A549 (cell line): ENCODE results near the gene RABEP1. TPM values are rescaled to one million over a fixed set of nuclear protein-coding genes. Genes with fewer than 3 reads are reported as not detected.

ENCODE experiments used
- ATAC-seq, 2 experiments: fragments of 200-7000 bp in 1 of 2; fragments of >200 bp in 1 of 2; cut with Nextera tagmentation in 1 of 2; cut with Tn5 transposase in 1 of 2; 3 replicates each; pipeline versions ENCODE4 v1.8.0 to v1.9.1; 2018 to 2020; ENCODE audit warnings: mild to moderate bottlenecking in 1 of 2, moderate library complexity in 1 of 2
- CTCF ChIA-PET: fragments of 300-600 bp; sonication (Branson Sonifier 250); formaldehyde crosslinking; extraction: SDS; loops from one replicate; lab custom pipeline; 2021; ENCODE audit warnings: antibody characterized with exemption, inconsistent platforms; lab: Yijun Ruan, JAX
- POLR2A ChIA-PET: fragments of 350-600 bp; formaldehyde crosslinking; extraction: SDS; loops from one replicate; lab custom pipeline; 2021; ENCODE audit warnings: antibody characterized with exemption, inconsistent platforms; lab: Yijun Ruan, JAX
- DNase-seq, 2 experiments: peaks; one replicate each; pipeline versions ENCODE4 v3.0.0 to v3.0.0-alpha.2; 2011 to 2016; ENCODE audit warnings: low read depth in 1 of 2, low spot score in 1 of 2
- FAIRE-seq: peaks from 2 replicates; lab custom pipeline; 2011; peaks lifted over from hg19 to GRCh38; lab: Jason Lieb, UNC
- H3K27ac ChIP-seq, 2 experiments: fragments of >200 bp; sonication (Bioruptor Twin); formaldehyde crosslinking; 3 replicates each; pipeline ENCODE4 v1.5.1; 2016 to 2017
- H3K4me1 ChIP-seq: fragments of >200 bp; sonication (Bioruptor Twin); formaldehyde crosslinking; 3 replicates; pipeline ENCODE4 v1.6.1; 2016
- H3K4me2 ChIP-seq: fragments of >200 bp; sonication (Bioruptor Twin); formaldehyde crosslinking; 3 replicates; pipeline ENCODE4 v1.6.1; 2016
- H3K4me3 ChIP-seq: fragments of >200 bp; sonication (Bioruptor Twin); formaldehyde crosslinking; 3 replicates; pipeline ENCODE4 v1.5.1; 2016
- H3K9me3 ChIP-seq: fragments of >200 bp; sonication (Bioruptor Twin); formaldehyde crosslinking; 3 replicates; pipeline ENCODE4 v1.6.1; 2016
- BCL3 ChIP-seq: fragments of >200 bp; sonication (Bioruptor Twin); formaldehyde crosslinking; IDR thresholded peaks from 3 replicates; pipeline ENCODE4 v1.6.1; 2016
- CBX2 ChIP-seq: fragments of 200-600 bp; sonication (generic); IDR thresholded peaks from 2 replicates; pipeline ENCODE4 v1.6.1; 2016; ENCODE audit warnings: low read depth, mild to moderate bottlenecking, borderline replicate concordance
- CEBPB ChIP-seq, 2 experiments: fragments of >200 bp in 1 of 2; sonication (Bioruptor Twin) in 1 of 2; formaldehyde crosslinking in 1 of 2; IDR thresholded peaks; 2 replicates each; pipeline ENCODE4 v1.6.1; 2012 to 2016
- CTCF ChIP-seq: fragments of >200 bp; sonication (Bioruptor Twin); formaldehyde crosslinking; IDR thresholded peaks from 3 replicates; pipeline ENCODE4 v1.5.1; 2016
- EP300 ChIP-seq, 2 experiments: fragments of >200 bp; sonication (Bioruptor Twin); formaldehyde crosslinking; IDR thresholded peaks; 2 replicates in 1 of 2; 3 replicates in 1 of 2; pipeline ENCODE4 v1.6.1; 2016 to 2017
- FOXS1 ChIP-seq: fragments of 250-450 bp; sonication (Bioruptor Pico); IDR thresholded peaks from 2 replicates; pipeline ENCODE4 v1.5.0; 2020; ENCODE audit warnings: mild to moderate bottlenecking, moderate library complexity
- HDAC2 ChIP-seq: fragments of 200-600 bp; sonication (generic); IDR thresholded peaks from 2 replicates; pipeline ENCODE4 v1.6.1; 2016
- HOXA7 ChIP-seq: fragments of 250-450 bp; sonication (Bioruptor Pico); IDR thresholded peaks from 2 replicates; pipeline ENCODE4 v1.5.0; 2020; ENCODE audit warnings: mild to moderate bottlenecking, moderate library complexity
- HOXB13 ChIP-seq: fragments of 250-450 bp; sonication (Bioruptor Pico); IDR thresholded peaks from 2 replicates; pipeline ENCODE4 v1.5.0; 2020; ENCODE audit warnings: low read depth, mild to moderate bottlenecking, moderate library complexity
- JUNB ChIP-seq: fragments of >200 bp; sonication (Bioruptor Twin); formaldehyde crosslinking; IDR thresholded peaks from 2 replicates; pipeline ENCODE4 v1.6.1; 2016
- NPAS2 ChIP-seq: fragments of 250-450 bp; sonication (Bioruptor Pico); IDR thresholded peaks from 2 replicates; pipeline ENCODE4 v1.8.0; 2022; ENCODE audit warnings: mild to moderate bottlenecking, moderate library complexity, borderline replicate concordance
- PHF8 ChIP-seq: fragments of 200-600 bp; sonication (generic); IDR thresholded peaks from 2 replicates; pipeline ENCODE4 v1.6.1; 2016; ENCODE audit warnings: low read depth, mild to moderate bottlenecking, antibody characterized with exemption, moderate library complexity, borderline replicate concordance
- RAD21 ChIP-seq, 2 experiments: fragments of >200 bp in 1 of 2; sonication (Bioruptor Twin) in 1 of 2; formaldehyde crosslinking in 1 of 2; IDR thresholded peaks in 1 of 2; conservative IDR thresholded peaks in 1 of 2; 2 replicates in 1 of 2; 3 replicates in 1 of 2; pipeline ENCODE4 v1.6.1; 2012 to 2018; ENCODE audit warnings: inconsistent platforms in 1 of 2
- REST ChIP-seq: fragments of 200-600 bp; sonication (generic); IDR thresholded peaks from 2 replicates; pipeline ENCODE4 v1.6.1; 2016; ENCODE audit warnings: antibody characterized with exemption, mild to moderate bottlenecking, moderate library complexity
- RFX5 ChIP-seq: fragments of 450-650 bp; IDR thresholded peaks from 2 replicates; pipeline ENCODE4 v1.7.1; 2014; ENCODE audit warnings: antibody characterized with exemption, mild to moderate bottlenecking, moderate library complexity
- SMC3 ChIP-seq: fragments of >200 bp; sonication (Bioruptor Twin); formaldehyde crosslinking; IDR thresholded peaks from 3 replicates; pipeline ENCODE4 v1.6.1; 2018; ENCODE audit warnings: inconsistent platforms
- ZFP36 ChIP-seq: fragments of 450-650 bp; IDR thresholded peaks from 2 replicates; pipeline ENCODE4 v1.6.1; 2014; ENCODE audit warnings: borderline replicate concordance; ENCODE audit not compliant: partially characterized antibody
- ZNF302 ChIP-seq: fragments of 250-450 bp; sonication (Bioruptor Pico); IDR thresholded peaks from 2 replicates; pipeline ENCODE4 v1.9.0; 2021; ENCODE audit warnings: inconsistent platforms, mild to moderate bottlenecking, moderate library complexity
- ZSCAN20 ChIP-seq: fragments of 250-450 bp; sonication (Bioruptor Pico); IDR thresholded peaks from 2 replicates; pipeline ENCODE4 v1.8.0; 2022; ENCODE audit warnings: mild to moderate bottlenecking, moderate library complexity
- WGBS: methylation state at CpG from one replicate; pipeline ENCODE4 v1.1.6; 2017; ENCODE audit errors: missing lambda C conversion rate; 5-methylcytosine and 5-hydroxymethylcytosine counted together
- polyA plus RNA-seq, 4 experiments: library from polyadenylated mRNA; depleted of rRNA in 3 of 4; stranded (reverse); fragments of >200 nt; fragmentation: RNase III in 1 of 4; extraction: RNeasy Plus Mini Kit Qiagen cat#74134 plus additional on column Dnase treatment in 1 of 4; gene quantifications; 2 replicates in 3 of 4; 3 replicates in 1 of 4; pipeline ENCODE4 v1.2.3, GENCODE V29; 2011 to 2017

Gene RABEP1
- polyA plus RNA-seq, 2 of the 4 experiments (the other 2 are of a cell fraction), result 44.7 to 65.5 TPM

- no peak overlapping the region for H3K4me2 ChIP-seq
- CTCF ChIA-PET, result interaction anchor here (0.7 to 1.3 kb wide), 2 partner anchors 16 to 56 kb away, joined by 3 read pairs; no protein-coding TSS in a partner anchor
- POLR2A ChIA-PET, result no interaction called here
- WGBS, result 93% methylated on average over 6 of the region's 6 CpGs
- ATAC-seq (no peak), FAIRE-seq (no peak), DNase-seq (no peak)
- no peaks in the 10 kb centered on the region for H3K9me3 ChIP-seq
- H3K4me1 ChIP-seq, result no peaks in the 10 kb centered on the region
- H3K27ac ChIP-seq, result no peak overlapping the region
- no peak for TF ChIP-seq RAD21 (conservative IDR thresholded peaks at IDR 0.05 in 1 of 2, IDR thresholded peaks at IDR 0.05 in 1 of 2)
- no peak for TF ChIP-seq FOXS1 (CRISPR knock-in tag)
- TF ChIP-seq BCL3, result no peak
- TF ChIP-seq, all 56 proteins: peak for 0
- no peak overlapping the region for H3K4me3 ChIP-seq
These were observed 82.1 kb downstream of the RABEP1 start for GRCh38 chr17:5364156-5364555.

- no peak for FAIRE-seq
- CTCF ChIA-PET, result interaction anchor here (0.7 kb wide), 1 partner anchor 57 kb away, joined by 3 read pairs; no protein-coding TSS in a partner anchor
- Histone ChIP-seq H3K4me3 (no peak overlapping the region), H3K4me2 (no peak overlapping the region), H3K9me3 (no peaks in the 10 kb centered on the region)
- TF ChIP-seq ZFP36 (no peak), FOXS1 (CRISPR knock-in tag) (no peak), NPAS2 (CRISPR knock-in tag) (no peak), HDAC2 (no peak), CBX2 (no peak), HOXB13 (CRISPR knock-in tag) (no peak), CTCF (no peak), JUNB (no peak), ZSCAN20 (CRISPR knock-in tag) (no peak), ZNF302 (CRISPR knock-in tag) (no peak), EP300 (IDR thresholded peaks at IDR 0.05) (no peak), CEBPB (IDR thresholded peaks at IDR 0.05) (no peak), PHF8 (no peak), RFX5 (no peak)
- TF ChIP-seq, all 56 proteins: peak for 0
- POLR2A ChIA-PET, result no interaction called here
- H3K27ac ChIP-seq, result no peak overlapping the region
- DNase-seq, result no peak
- no peak for ATAC-seq
- no peaks in the 10 kb centered on the region for H3K4me1 ChIP-seq
These were observed 82.6 kb downstream of the RABEP1 start for GRCh38 chr17:5364696-5365095.

- no peak overlapping the region for H3K4me3 ChIP-seq
- ATAC-seq, result no peak
- CTCF ChIA-PET, result interaction anchor here (1.5 kb wide), 1 partner anchor 73 kb away, joined by 3 read pairs; the partner anchor contains the start of gene C1QBP
These were observed 83.7 kb downstream of the RABEP1 start for GRCh38 chr17:5365831-5366230.

More at GRCh38 chr17:5365831-5366230, 83.7 kb downstream of the RABEP1 start:
- POLR2A ChIA-PET, result no interaction called here
- FAIRE-seq, result peak; percentile 61
- Histone ChIP-seq H3K9me3 (no peaks in the 10 kb centered on the region), H3K4me2 (no peak overlapping the region), H3K4me1 (no peaks in the 10 kb centered on the region), H3K27ac (no peak overlapping the region)
- DNase-seq, result no peak
- TF ChIP-seq SMC3 (no peak), HOXA7 (CRISPR knock-in tag) (no peak), REST (no peak), RAD21 (conservative IDR thresholded peaks at IDR 0.05 in 1 of 2, IDR thresholded peaks at IDR 0.05 in 1 of 2) (no peak), ZFP36 (no peak)
- 91% methylated on average over 6 of the region's 6 CpGs for WGBS
